Subcutaneous abdominal adipose tissue (tissue), 5 donors: ENCODE results near the gene MCFD2.

Experiments used
- H3K27ac ChIP-seq: one replicate; pipeline ENCODE4 v1.7.0; 2013; ENCODE audit warnings: low read depth, mild to moderate bottlenecking, inconsistent platforms, low read length, moderate library complexity
- H3K27me3 ChIP-seq, 5 donors: one replicate each; pipeline ENCODE4 v1.7.0; 2013; ENCODE audit warnings: low read length in 5 of 5, inconsistent platforms in 1 of 5; ENCODE audit not compliant: control insufficient read depth in 5 of 5, insufficient read depth in 4 of 5
- H3K36me3 ChIP-seq, 5 donors: one replicate each; pipeline ENCODE4 v1.7.0; 2013; ENCODE audit warnings: low read length in 5 of 5; ENCODE audit not compliant: control insufficient read depth in 5 of 5, insufficient read depth in 5 of 5
- H3K4me1 ChIP-seq, 5 donors: one replicate each; pipeline ENCODE4 v1.7.0; 2013; ENCODE audit warnings: low read length in 5 of 5, mild to moderate bottlenecking in 3 of 5, moderate library complexity in 1 of 5; ENCODE audit not compliant: control insufficient read depth in 5 of 5, insufficient read depth in 5 of 5
- H3K4me3 ChIP-seq, 5 donors: one replicate each; pipeline ENCODE4 v1.7.0; 2013; ENCODE audit warnings: low read length in 5 of 5, low read depth in 1 of 5
- H3K9ac ChIP-seq, 5 donors: one replicate each; pipeline ENCODE4 v1.7.0; 2013; ENCODE audit warnings: low read length in 5 of 5, mild to moderate bottlenecking in 4 of 5, moderate library complexity in 3 of 5
- H3K9me3 ChIP-seq, 5 donors: one replicate each; pipeline ENCODE4 v1.7.0; 2013; ENCODE audit warnings: low read length in 5 of 5; ENCODE audit not compliant: control insufficient read depth in 5 of 5
- donor health status: healthy.
- donor health status: healthy.
- donor health status: healthy.
- donor health status: healthy.
- donor health status: healthy.

MCFD2 gene

GRCh38 chr2:46922606-46923005 is 7.0 kb upstream of the MCFD2 start:
- no peak overlapping the region for H3K27ac ChIP-seq
- H3K9ac ChIP-seq, result no peak overlapping the region
- no peak overlapping the region for H3K4me3 ChIP-seq

DNA sequence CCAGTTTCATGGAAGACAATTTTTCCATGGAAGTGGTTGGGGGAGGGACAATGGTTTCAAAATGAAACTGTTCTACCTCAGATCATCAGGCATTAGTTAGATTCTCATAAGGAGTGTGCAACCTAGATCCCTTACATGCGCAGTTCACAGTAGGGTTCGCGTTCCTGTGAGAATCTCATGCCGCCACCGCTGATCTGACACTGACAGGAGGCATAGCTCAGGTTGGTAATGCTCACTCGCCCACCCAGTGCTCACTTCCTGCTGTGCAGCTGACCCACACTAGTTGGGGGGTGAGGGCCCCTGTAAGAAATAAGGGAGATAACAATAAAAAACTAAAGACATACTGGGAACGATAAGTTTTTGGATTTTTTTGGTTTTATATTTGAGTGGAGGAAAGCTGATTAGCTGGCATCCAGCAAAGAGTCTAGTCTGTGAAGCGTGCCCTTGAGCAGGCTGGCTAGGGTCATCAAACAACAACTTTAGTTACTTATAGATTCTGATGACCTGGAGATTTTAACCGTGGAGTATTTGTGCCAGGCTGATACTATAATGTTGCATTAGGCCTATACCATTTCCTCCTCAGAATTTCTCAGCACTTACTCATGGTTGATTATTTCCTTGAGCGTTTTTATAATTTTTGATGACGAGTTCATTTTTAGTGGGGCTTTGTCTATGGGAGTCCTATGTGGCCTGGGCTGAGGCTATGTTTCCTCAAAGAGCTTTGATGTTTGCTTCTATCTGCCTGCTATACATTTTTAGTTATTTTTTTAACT is 6.3 kb upstream of the MCFD2 start:
- Histone ChIP-seq H3K4me3 (no peak overlapping the region), H3K9me3 (peaks cover 0 to 3% (median 0%) of the 10 kb centered on the region in 5 donors), H3K27me3 (no peaks in the 10 kb centered on the region), H3K36me3 (no peaks in the 10 kb centered on the region), H3K4me1 (peaks cover 0 to 7% (median 4%) of the 10 kb centered on the region in 5 donors), H3K27ac (no peak overlapping the region), H3K9ac (no peak overlapping the region)

More at GRCh38 chr2:46922606-46923005, 7.0 kb upstream of the MCFD2 start:
- peaks cover 0 to 6% (median 3%) of the 10 kb centered on the region in 5 donors for H3K4me1 ChIP-seq
- H3K9me3 ChIP-seq, result peaks cover 0 to 3% (median 0%) of the 10 kb centered on the region in 5 donors
- H3K36me3 ChIP-seq, result no peaks in the 10 kb centered on the region
- no peaks in the 10 kb centered on the region for H3K27me3 ChIP-seq

- Histone ChIP-seq H3K4me3 (no peak overlapping the region), H3K27me3 (no peaks in the 10 kb centered on the region)
Measured at GRCh38 chr2:46917628-46918027, 2.0 kb upstream of the MCFD2 start.

DNA sequence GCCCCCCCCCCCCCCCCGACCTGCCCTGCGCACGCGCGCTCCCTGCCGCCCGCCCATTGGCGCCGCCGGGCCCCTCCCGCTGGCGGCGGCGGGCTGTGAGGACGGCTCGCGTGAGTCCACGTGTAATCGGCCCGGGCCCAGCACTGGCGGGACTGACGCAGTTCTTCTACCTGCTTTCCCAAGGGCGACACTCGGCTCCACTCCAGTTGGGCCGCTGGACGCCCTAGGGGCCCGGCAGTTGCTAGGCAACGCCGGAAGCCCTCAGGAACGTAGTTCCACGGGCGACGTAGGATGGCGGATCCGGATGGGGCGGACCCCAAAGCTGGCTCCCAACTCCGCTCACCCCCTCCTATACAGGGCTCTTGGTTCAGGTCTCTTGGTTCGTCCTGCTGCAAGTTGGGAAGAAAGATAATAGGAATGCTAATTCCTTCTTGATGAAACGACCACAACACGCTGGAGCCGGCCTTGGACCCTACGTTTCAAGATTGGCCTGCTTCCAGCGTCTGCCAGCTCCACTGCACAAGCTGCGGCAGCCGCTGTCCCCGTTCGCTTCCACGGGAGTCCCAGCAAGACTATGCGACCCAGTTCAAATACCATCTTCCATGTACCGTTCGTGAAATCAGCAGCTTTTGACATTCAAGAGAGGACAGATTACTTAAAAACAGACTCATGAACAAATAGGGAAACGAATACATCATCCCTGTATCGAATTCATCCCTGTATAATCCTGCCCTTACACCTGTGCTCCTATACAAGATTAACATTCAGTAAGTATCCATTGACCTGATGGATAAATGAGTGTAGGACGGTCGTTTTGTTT is 415 bp upstream of the MCFD2 start:
- Histone ChIP-seq H3K27me3 (no peaks in the 10 kb centered on the region), H3K4me3 (peak overlapping the region; percentile 89 to 99 (median 93)), H3K9ac (peak overlapping the region; percentile 4 to 98 (median 97)), H3K36me3 (peaks cover 0 to 3% (median 0%) of the 10 kb centered on the region in 5 donors), H3K4me1 (peaks cover 4 to 33% (median 27%) of the 10 kb centered on the region in 5 donors), H3K27ac (peak overlapping the region; percentile 74), H3K9me3 (no peaks in the 10 kb centered on the region)

More at GRCh38 chr2:46917628-46918027, 2.0 kb upstream of the MCFD2 start:
- no peak overlapping the region for H3K9ac ChIP-seq
- no peak overlapping the region for H3K27ac ChIP-seq
- no peaks in the 10 kb centered on the region for H3K36me3 ChIP-seq
- no peaks in the 10 kb centered on the region for H3K9me3 ChIP-seq
- peaks cover 4 to 33% (median 27%) of the 10 kb centered on the region in 5 donors for H3K4me1 ChIP-seq

DNA sequence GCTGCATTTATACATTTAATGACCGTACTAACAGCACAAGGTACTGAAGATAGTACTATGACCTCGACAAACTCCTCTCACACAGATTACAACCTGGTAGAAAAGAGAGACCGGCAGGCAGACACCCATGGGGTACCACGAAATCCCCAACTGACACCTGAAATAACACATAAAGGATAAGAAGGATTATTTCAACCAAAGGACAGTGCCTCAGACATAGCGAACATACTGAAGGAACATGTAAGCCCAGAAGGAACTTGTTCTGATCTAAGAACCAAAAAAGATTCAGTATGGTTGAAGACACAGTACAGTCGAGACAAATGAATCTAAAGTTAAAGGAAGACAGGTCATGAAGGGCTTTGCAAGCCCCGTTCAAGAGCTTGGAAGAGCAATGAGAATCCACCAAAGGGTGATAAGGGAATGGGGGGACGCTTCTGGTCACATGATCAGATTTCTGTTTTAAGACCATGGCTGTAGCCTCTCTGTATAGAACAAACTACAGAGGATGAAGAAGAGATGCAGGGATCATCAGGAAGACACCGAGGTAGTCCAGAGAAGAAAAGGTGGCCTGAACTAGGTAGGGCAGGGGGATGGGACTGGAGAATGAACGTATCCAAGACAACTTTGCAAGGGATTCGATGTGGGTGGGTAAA is 902 bp downstream of the MCFD2 start:
- no peaks in the 10 kb centered on the region for H3K27me3 ChIP-seq
- peaks cover 4 to 33% (median 27%) of the 10 kb centered on the region in 5 donors for H3K4me1 ChIP-seq
- peak overlapping the region; percentile 80 to 99 (median 93) for H3K4me3 ChIP-seq
- no peaks in the 10 kb centered on the region for H3K9me3 ChIP-seq
- peak overlapping the region; percentile 74 for H3K27ac ChIP-seq
- peak overlapping the region; percentile 43 to 98 (median 97) for H3K9ac ChIP-seq
- peaks cover 0 to 16% (median 12%) of the 10 kb centered on the region in 5 donors for H3K36me3 ChIP-seq

- Histone ChIP-seq H3K9ac (peak overlapping the region in 2 of 5 donors; percentile 97 to 98), H3K9me3 (no peaks in the 10 kb centered on the region), H3K36me3 (peaks cover 0 to 26% (median 22%) of the 10 kb centered on the region in 5 donors), H3K4me1 (peaks cover 4 to 33% (median 27%) of the 10 kb centered on the region in 5 donors), H3K27ac (peak overlapping the region; percentile 38), H3K27me3 (no peaks in the 10 kb centered on the region), H3K4me3 (peak overlapping the region in 3 of 5 donors; percentile 1 to 99 (median 89))
Measured at GRCh38 chr2:46913471-46914381, 1.9 kb downstream of the MCFD2 start.

DNA sequence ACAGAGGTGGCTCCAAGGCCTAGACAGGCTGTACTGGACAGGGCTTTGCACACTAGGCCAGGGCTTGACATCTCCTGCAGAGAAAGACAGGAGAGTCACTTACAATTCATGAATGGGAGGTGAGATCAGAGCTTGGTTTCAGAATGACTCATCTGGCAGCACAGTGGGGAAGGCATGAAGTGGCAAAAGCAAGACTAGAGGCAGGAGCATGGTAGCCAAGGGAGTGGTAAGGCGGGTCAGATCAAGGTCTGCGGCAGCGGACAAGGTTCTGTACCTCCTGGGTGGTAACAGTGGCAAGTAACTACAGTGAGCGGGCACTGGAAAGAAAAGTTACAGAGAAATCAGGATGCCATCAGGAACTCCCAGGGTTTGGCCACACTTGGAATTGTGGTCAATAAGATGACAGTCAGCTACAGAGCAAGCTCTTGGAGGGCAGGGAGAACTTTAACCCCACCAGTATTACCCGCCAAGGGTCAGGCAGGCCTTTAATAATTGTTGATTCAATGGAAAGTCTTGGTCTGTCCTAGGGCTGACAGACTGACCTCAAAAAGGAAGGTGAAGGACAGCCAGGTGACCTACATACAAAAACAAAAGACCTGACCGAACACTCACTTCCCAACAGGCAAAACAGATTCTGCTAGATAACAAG is 5.7 kb downstream of the MCFD2 start:
- Histone ChIP-seq H3K27ac (no peak overlapping the region), H3K4me3 (no peak overlapping the region), H3K27me3 (no peaks in the 10 kb centered on the region), H3K4me1 (peaks cover 4 to 18% (median 15%) of the 10 kb centered on the region in 5 donors), H3K36me3 (peaks cover 18 to 59% (median 53%) of the 10 kb centered on the region in 5 donors), H3K9me3 (no peaks in the 10 kb centered on the region), H3K9ac (no peak overlapping the region)

DNA sequence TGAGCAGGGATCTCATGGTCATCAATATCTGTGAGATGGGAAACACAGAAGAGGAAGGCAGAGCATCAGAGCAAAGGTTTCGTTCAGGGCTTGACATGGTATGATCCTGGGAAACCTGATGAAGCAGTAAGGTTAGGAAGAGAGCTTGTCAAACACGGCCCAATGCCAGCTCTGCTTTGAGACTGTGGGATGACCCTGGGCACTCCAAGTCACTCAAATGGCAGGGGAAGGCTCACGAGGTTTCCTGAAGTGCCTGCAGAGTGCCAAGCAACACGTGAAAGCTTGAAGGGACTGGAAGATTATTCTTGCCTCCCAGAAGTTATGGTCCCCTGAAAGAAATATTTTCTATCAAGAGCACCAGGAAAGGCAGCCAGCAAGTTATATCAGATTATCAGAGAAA is 6.5 kb downstream of the MCFD2 start:
- H3K27me3 ChIP-seq, result no peaks in the 10 kb centered on the region
- H3K9me3 ChIP-seq, result no peaks in the 10 kb centered on the region
- H3K9ac ChIP-seq, result no peak overlapping the region
- H3K27ac ChIP-seq, result no peak overlapping the region
- H3K4me3 ChIP-seq, result no peak overlapping the region
- peaks cover 18 to 61% (median 54%) of the 10 kb centered on the region in 5 donors for H3K36me3 ChIP-seq
- H3K4me1 ChIP-seq, result peaks cover 0 to 10% (median 8%) of the 10 kb centered on the region in 5 donors
